HL-60 (cell line): ENCODE measurements around the gene ZFR2.

Experiments used
- GABPA ChIP-seq: IDR thresholded peaks from 2 replicates; pipeline ENCODE4 v1.6.1; 2012; ENCODE audit warnings: low read depth
- POLR2AphosphoS5 ChIP-seq: IDR thresholded peaks from 2 replicates; pipeline ENCODE4 v1.6.1; 2012; ENCODE audit warnings: low read depth
- TF ChIP-seq, protein P1 (sequence below): IDR thresholded peaks from one replicate; pipeline ENCODE4 v1.5.1; 2011; ENCODE audit warnings: low read length, control low read depth, inconsistent platforms; ENCODE audit not compliant: insufficient read depth
- TF ChIP-seq, protein P2 (sequence below): IDR thresholded peaks from 2 replicates; pipeline ENCODE4 v1.6.1; 2012; ENCODE audit warnings: low read depth; ENCODE audit not compliant: insufficient replicate concordance

DNA sequence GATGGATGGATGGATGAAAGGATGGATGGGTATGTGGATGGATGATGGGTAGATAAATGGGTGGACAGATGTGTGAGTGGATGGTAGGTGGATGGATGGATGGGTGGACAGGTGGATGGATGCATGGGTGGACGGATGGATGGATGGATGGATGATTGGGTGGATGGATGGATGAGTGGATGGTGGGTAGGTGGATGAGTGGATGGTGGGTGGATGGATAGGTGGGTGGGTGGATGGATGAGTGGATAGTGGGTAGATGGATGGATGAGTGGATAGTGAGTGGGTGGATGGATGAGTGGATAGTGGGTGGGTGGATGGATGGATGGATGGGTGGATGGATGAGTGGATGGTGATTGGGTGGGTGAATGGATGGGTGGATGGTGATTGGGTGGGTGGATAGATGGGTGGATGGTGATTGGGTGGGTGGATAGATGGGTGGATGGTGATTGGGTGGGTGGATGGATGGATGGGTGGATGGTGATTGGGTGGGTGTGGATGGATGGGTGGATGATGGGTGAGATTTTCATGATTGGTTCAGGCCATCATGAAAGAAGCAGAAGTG is 92.3 kb downstream of the ZFR2 start:
- TF ChIP-seq, protein P1, sequence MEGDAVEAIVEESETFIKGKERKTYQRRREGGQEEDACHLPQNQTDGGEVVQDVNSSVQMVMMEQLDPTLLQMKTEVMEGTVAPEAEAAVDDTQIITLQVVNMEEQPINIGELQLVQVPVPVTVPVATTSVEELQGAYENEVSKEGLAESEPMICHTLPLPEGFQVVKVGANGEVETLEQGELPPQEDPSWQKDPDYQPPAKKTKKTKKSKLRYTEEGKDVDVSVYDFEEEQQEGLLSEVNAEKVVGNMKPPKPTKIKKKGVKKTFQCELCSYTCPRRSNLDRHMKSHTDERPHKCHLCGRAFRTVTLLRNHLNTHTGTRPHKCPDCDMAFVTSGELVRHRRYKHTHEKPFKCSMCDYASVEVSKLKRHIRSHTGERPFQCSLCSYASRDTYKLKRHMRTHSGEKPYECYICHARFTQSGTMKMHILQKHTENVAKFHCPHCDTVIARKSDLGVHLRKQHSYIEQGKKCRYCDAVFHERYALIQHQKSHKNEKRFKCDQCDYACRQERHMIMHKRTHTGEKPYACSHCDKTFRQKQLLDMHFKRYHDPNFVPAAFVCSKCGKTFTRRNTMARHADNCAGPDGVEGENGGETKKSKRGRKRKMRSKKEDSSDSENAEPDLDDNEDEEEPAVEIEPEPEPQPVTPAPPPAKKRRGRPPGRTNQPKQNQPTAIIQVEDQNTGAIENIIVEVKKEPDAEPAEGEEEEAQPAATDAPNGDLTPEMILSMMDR, result no peak
- TF ChIP-seq POLR2AphosphoS5 (peak; percentile 19; the same call in 1 of the 2 replicates), GABPA (no peak)
- TF ChIP-seq, protein P2, sequence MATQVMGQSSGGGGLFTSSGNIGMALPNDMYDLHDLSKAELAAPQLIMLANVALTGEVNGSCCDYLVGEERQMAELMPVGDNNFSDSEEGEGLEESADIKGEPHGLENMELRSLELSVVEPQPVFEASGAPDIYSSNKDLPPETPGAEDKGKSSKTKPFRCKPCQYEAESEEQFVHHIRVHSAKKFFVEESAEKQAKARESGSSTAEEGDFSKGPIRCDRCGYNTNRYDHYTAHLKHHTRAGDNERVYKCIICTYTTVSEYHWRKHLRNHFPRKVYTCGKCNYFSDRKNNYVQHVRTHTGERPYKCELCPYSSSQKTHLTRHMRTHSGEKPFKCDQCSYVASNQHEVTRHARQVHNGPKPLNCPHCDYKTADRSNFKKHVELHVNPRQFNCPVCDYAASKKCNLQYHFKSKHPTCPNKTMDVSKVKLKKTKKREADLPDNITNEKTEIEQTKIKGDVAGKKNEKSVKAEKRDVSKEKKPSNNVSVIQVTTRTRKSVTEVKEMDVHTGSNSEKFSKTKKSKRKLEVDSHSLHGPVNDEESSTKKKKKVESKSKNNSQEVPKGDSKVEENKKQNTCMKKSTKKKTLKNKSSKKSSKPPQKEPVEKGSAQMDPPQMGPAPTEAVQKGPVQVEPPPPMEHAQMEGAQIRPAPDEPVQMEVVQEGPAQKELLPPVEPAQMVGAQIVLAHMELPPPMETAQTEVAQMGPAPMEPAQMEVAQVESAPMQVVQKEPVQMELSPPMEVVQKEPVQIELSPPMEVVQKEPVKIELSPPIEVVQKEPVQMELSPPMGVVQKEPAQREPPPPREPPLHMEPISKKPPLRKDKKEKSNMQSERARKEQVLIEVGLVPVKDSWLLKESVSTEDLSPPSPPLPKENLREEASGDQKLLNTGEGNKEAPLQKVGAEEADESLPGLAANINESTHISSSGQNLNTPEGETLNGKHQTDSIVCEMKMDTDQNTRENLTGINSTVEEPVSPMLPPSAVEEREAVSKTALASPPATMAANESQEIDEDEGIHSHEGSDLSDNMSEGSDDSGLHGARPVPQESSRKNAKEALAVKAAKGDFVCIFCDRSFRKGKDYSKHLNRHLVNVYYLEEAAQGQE, result no peak
